HEK293 (cell line): Measurements from ENCODE around the gene PAX9.
"Not testable (repeated sequence)": the region's sequence is repeated elsewhere in the genome, so short reads cannot be mapped to it uniquely, and the experiment has no call there.

Experiments used
- CTCF ChIA-PET: fragments of 350-600 bp; formaldehyde crosslinking; extraction: SDS; loops from one replicate; lab custom pipeline; 2021; ENCODE audit warnings: antibody characterized with exemption; lab: Yijun Ruan, JAX
- POLR2A ChIA-PET: fragments of 300-600 bp; formaldehyde crosslinking; extraction: SDS; loops from one replicate; lab custom pipeline; 2020; ENCODE audit warnings: antibody characterized with exemption, inconsistent platforms; lab: Yijun Ruan, JAX
- H3K27ac ChIP-seq: fragments of 200-500 bp; sonication (Bioruptor generic); 2 replicates; pipeline ENCODE4 v1.5.1; 2014; ENCODE audit warnings: low read depth, low read length, control low read depth, inconsistent platforms; ENCODE audit errors: extremely low read depth
- H3K36me3 ChIP-seq, 2 experiments: fragments of 200-500 bp in 1 of 2; sonication (Bioruptor generic) in 1 of 2; 1 replicate in 1 of 2; 2 replicates in 1 of 2; pipeline ENCODE4 v1.5.1; 2014 to 2017; ENCODE audit warnings: inconsistent platforms in 2 of 2, low read length in 2 of 2; ENCODE audit not compliant: control insufficient read depth in 2 of 2, insufficient read depth in 1 of 2
- H3K4me1 ChIP-seq: fragments of 200-500 bp; sonication (Bioruptor generic); 2 replicates; pipeline ENCODE4 v1.5.1; 2014; ENCODE audit warnings: mild to moderate bottlenecking, low read length, inconsistent platforms; ENCODE audit not compliant: control insufficient read depth, insufficient read depth
- H3K4me3 ChIP-seq: 2 replicates; pipeline ENCODE4 v1.5.1; 2011; ENCODE audit warnings: low read depth, mild to moderate bottlenecking, control low read depth, low read length, moderate library complexity
- H3K9me3 ChIP-seq: fragments of 200-500 bp; sonication (Bioruptor generic); 2 replicates; pipeline ENCODE4 v1.5.1; 2014; ENCODE audit warnings: low read depth, low read length, inconsistent platforms; ENCODE audit not compliant: control insufficient read depth, insufficient read depth
- BCL11A ChIP-seq: fragments of 450-650 bp; formaldehyde crosslinking; IDR thresholded peaks from 2 replicates; pipeline ENCODE4 v1.5.1; 2016; ENCODE audit warnings: low read depth, missing biosample characterization, missing genetic modification characterization
- GLI2 ChIP-seq: fragments of 450-650 bp; formaldehyde crosslinking; IDR thresholded peaks from 2 replicates; pipeline ENCODE4; 2017; ENCODE audit warnings: missing biosample characterization, missing genetic modification characterization, low read depth, borderline replicate concordance
- SALL2 ChIP-seq: fragments of 450-650 bp; formaldehyde crosslinking; IDR thresholded peaks from 2 replicates; pipeline ENCODE4 v1.5.0; 2017; ENCODE audit warnings: missing biosample characterization, mild to moderate bottlenecking, missing genetic modification characterization, borderline replicate concordance
- SP3 ChIP-seq: fragments of 450-650 bp; formaldehyde crosslinking; IDR thresholded peaks from 2 replicates; pipeline ENCODE4 v1.5.1; 2016; ENCODE audit warnings: missing biosample characterization, missing genetic modification characterization
- ZBTB44 ChIP-seq: fragments of 450-650 bp; IDR thresholded peaks from 2 replicates; pipeline ENCODE4 v1.5.1; 2018; ENCODE audit warnings: missing biosample characterization, mild to moderate bottlenecking, missing genetic modification characterization
- ZBTB48 ChIP-seq: fragments of 450-650 bp; formaldehyde crosslinking; IDR thresholded peaks from 2 replicates; pipeline ENCODE4 v1.5.1; 2016; ENCODE audit warnings: missing biosample characterization, missing genetic modification characterization
- ZNF10 ChIP-seq: fragments of 450-650 bp; formaldehyde crosslinking; IDR thresholded peaks from 2 replicates; pipeline ENCODE4 v1.5.1; 2017; ENCODE audit warnings: missing biosample characterization, missing genetic modification characterization
- ZNF157 ChIP-seq: fragments of 450-650 bp; formaldehyde crosslinking; IDR thresholded peaks from 2 replicates; pipeline ENCODE4 v1.5.1; 2016; ENCODE audit warnings: missing biosample characterization, missing genetic modification characterization
- ZNF184 ChIP-seq: fragments of 450-650 bp; IDR thresholded peaks from 2 replicates; pipeline ENCODE4 v1.5.1; 2018; ENCODE audit warnings: missing biosample characterization, mild to moderate bottlenecking, missing genetic modification characterization
- ZNF239 ChIP-seq: fragments of 450-650 bp; formaldehyde crosslinking; IDR thresholded peaks from 2 replicates; pipeline ENCODE4 v1.5.1; 2016; ENCODE audit warnings: missing biosample characterization, missing genetic modification characterization
- ZNF341 ChIP-seq: fragments of 450-650 bp; formaldehyde crosslinking; IDR thresholded peaks from 2 replicates; pipeline ENCODE4; 2016; ENCODE audit warnings: low read depth, missing biosample characterization, missing genetic modification characterization
- ZNF404 ChIP-seq: fragments of 450-650 bp; formaldehyde crosslinking; IDR thresholded peaks from 2 replicates; pipeline ENCODE4 v1.5.1; 2017; ENCODE audit warnings: missing biosample characterization, missing genetic modification characterization
- ZNF521 ChIP-seq: fragments of 450-650 bp; formaldehyde crosslinking; IDR thresholded peaks from 2 replicates; pipeline ENCODE4 v1.5.1; 2017; ENCODE audit warnings: missing biosample characterization, mild to moderate bottlenecking, missing genetic modification characterization
- ZNF560 ChIP-seq: fragments of 450-650 bp; formaldehyde crosslinking; IDR thresholded peaks from 2 replicates; pipeline ENCODE4 v1.5.1; 2017; ENCODE audit warnings: missing biosample characterization, missing genetic modification characterization, borderline replicate concordance
- ZNF561 ChIP-seq: fragments of 450-650 bp; IDR thresholded peaks from 2 replicates; pipeline ENCODE4 v1.5.1; 2018; ENCODE audit warnings: missing biosample characterization, missing genetic modification characterization, borderline replicate concordance
- ZNF624 ChIP-seq: fragments of 450-650 bp; formaldehyde crosslinking; IDR thresholded peaks from 2 replicates; pipeline ENCODE4 v1.5.1; 2017; ENCODE audit warnings: missing biosample characterization, missing genetic modification characterization
- ZNF658 ChIP-seq: fragments of 450-650 bp; formaldehyde crosslinking; IDR thresholded peaks from 2 replicates; pipeline ENCODE4; 2016; ENCODE audit warnings: missing biosample characterization, missing genetic modification characterization
- ZNF701 ChIP-seq: fragments of 450-650 bp; formaldehyde crosslinking; IDR thresholded peaks from 2 replicates; pipeline ENCODE4 v1.5.1; 2016; ENCODE audit warnings: missing biosample characterization, missing genetic modification characterization
- ZNF785 ChIP-seq: fragments of 450-650 bp; formaldehyde crosslinking; IDR thresholded peaks from 2 replicates; pipeline ENCODE4 v1.5.1; 2016; ENCODE audit warnings: missing biosample characterization, missing genetic modification characterization
- TF ChIP-seq, protein P1 (sequence below): fragments of 450-650 bp; formaldehyde crosslinking; optimal IDR thresholded peaks from 2 replicates; pipeline ENCODE3; 2016; ENCODE audit warnings: missing biosample characterization, mild to moderate bottlenecking, missing genetic modification characterization
- TF ChIP-seq, protein P2 (sequence below): fragments of 450-650 bp; formaldehyde crosslinking; IDR thresholded peaks from 2 replicates; pipeline ENCODE4 v1.5.1; 2017; ENCODE audit warnings: missing biosample characterization, missing genetic modification characterization

The PAX9 gene

GRCh38 chr14:36684946-36685345 is 23.3 kb downstream of the PAX9 start:
- H3K27ac ChIP-seq = no peak overlapping the region

DNA sequence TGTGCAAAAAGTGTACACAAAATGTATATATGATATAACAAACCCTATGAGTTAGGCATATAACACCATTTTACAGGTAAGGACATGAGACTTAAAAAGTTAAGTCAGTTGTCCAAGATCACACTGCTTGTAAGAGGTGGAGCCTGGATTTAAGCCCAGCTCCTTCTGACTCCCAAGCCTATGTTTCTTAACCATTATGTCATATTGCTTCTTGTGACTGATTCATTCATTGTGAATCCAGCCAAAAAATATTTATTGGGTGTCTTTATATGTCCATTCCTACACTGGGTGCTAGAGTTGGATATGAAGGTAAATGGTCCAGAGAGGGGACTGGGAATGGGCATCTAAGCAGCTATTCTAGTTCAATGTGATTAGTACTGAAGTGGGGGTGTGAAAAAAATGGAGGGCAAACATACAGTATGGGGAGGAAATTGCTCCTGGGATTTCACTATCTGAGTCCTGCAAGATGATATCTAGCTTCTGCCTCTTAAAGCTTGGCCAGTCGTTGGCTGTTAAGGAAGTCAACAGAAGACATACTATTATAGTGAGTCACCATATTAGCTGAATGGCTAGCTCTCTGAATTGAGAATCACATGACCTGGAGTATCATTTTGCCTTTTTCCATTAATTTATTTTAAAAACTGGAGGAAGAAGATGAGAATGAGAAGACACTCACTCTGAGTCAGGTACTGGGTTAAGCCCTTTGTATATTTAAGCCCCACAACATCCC is 28.8 kb downstream of the PAX9 start:
- no peaks in the 10 kb centered on the region for H3K9me3 ChIP-seq
- no peak for TF ChIP-seq GLI2 (tag by site-specific recombination)
- no peak for TF ChIP-seq ZNF184 (tag by site-specific recombination)
- TF ChIP-seq, protein P1, sequence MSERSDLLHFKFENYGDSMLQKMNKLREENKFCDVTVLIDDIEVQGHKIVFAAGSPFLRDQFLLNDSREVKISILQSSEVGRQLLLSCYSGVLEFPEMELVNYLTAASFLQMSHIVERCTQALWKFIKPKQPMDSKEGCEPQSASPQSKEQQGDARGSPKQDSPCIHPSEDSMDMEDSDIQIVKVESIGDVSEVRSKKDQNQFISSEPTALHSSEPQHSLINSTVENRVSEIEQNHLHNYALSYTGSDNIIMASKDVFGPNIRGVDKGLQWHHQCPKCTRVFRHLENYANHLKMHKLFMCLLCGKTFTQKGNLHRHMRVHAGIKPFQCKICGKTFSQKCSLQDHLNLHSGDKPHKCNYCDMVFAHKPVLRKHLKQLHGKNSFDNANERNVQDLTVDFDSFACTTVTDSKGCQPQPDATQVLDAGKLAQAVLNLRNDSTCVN (tag by site-specific recombination) = no peak
- no peak for TF ChIP-seq ZNF560
- TF ChIP-seq ZNF624 (tag by site-specific recombination) = no peak
- TF ChIP-seq, all 188 proteins: peak for 0
- 0 out of 2 replicates have a peak, but pooled peaks cover 2% of the 10 kb centered on the region for H3K4me1 ChIP-seq
- H3K27ac ChIP-seq = no peak overlapping the region
- ChIA-PET CTCF (interaction anchor here (0.6 to 2.0 kb wide), 5 partner anchors 38 to 458 kb away, joined by 3 to 5 read pairs (median 4); no protein-coding TSS in a partner anchor), POLR2A (interaction anchor here (1.0 kb wide), 1 partner anchor 11 kb away, joined by 4 read pairs; no protein-coding TSS in a partner anchor)
- no peaks in the 10 kb centered on the region for H3K36me3 ChIP-seq
- no peak overlapping the region for H3K4me3 ChIP-seq

More at GRCh38 chr14:36684946-36685345, 23.3 kb downstream of the PAX9 start:
- peaks cover 6% of the 10 kb centered on the region for H3K4me1 ChIP-seq
- ChIA-PET CTCF (interaction anchor here (0.7 to 2.1 kb wide), 2 partner anchors 29 to 1163 kb away, joined by 4 to 5 read pairs; no protein-coding TSS in a partner anchor), POLR2A (no interaction called here)
- no peaks in the 10 kb centered on the region for H3K9me3 ChIP-seq
- no peak overlapping the region for H3K4me3 ChIP-seq
- no peak for TF ChIP-seq ZNF521 (tag by site-specific recombination)
- no peak for TF ChIP-seq ZNF658 (tag by site-specific recombination)
- TF ChIP-seq SP3 (tag by site-specific recombination) = no peak
- TF ChIP-seq ZNF341 (tag by site-specific recombination) = no peak
- TF ChIP-seq ZNF560 = no peak
- no peak for TF ChIP-seq ZNF157
- no peak for TF ChIP-seq ZNF561
- no peak for TF ChIP-seq ZNF785 (tag by site-specific recombination)
- no peak for TF ChIP-seq ZBTB44
- no peak for TF ChIP-seq SALL2 (tag by site-specific recombination)
- no peak for TF ChIP-seq ZNF404 (tag by site-specific recombination)
- no peak for TF ChIP-seq ZNF239
- no peak for TF ChIP-seq BCL11A (tag by site-specific recombination)
- TF ChIP-seq, protein P2, sequence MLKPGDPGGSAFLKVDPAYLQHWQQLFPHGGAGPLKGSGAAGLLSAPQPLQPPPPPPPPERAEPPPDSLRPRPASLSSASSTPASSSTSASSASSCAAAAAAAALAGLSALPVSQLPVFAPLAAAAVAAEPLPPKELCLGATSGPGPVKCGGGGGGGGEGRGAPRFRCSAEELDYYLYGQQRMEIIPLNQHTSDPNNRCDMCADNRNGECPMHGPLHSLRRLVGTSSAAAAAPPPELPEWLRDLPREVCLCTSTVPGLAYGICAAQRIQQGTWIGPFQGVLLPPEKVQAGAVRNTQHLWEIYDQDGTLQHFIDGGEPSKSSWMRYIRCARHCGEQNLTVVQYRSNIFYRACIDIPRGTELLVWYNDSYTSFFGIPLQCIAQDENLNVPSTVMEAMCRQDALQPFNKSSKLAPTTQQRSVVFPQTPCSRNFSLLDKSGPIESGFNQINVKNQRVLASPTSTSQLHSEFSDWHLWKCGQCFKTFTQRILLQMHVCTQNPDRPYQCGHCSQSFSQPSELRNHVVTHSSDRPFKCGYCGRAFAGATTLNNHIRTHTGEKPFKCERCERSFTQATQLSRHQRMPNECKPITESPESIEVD (tag by site-specific recombination) = no peak
- TF ChIP-seq ZBTB48 (tag by site-specific recombination) = no peak
- no peak for TF ChIP-seq ZNF10 (tag by site-specific recombination)
- TF ChIP-seq ZNF701 (tag by site-specific recombination) = no peak
- no peaks in the 10 kb centered on the region for H3K36me3 ChIP-seq

DNA sequence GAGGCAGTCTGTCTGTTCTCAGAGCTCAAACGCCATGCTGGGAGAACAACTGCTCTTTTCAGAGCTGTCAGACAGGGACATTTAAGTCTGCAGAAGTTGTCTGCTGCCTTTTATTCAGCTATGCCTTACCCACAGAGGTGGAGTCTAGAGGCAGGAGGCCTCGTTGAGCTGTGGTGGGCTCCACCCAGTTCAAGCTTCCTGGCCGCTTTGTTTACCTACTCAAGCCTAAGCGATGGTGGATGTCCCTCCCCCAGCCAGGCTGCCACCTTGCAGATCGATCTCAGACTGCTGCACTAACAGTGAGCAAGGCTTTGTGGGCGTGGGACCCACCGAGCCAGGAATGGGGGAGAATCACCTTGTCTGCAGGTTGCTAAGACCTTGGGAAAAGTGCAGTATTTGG is 37.8 kb downstream of the PAX9 start:
- H3K9me3 ChIP-seq, CTCF ChIA-PET, H3K4me1 ChIP-seq, H3K27ac ChIP-seq, POLR2A ChIA-PET, H3K36me3 ChIP-seq, H3K4me3 ChIP-seq: not testable (repeated sequence)
